HG03469 (cell line): ENCODE measurements around the gene ANGPTL8.

Experiments
- ATAC-seq: cut with Tn5 transposase; IDR thresholded peaks from one replicate; pipeline ENCODE4 v1.9.1; 2021; ENCODE audit warnings: mild to moderate bottlenecking, moderate library complexity, moderate number of reproducible peaks; ENCODE audit not compliant: unreplicated experiment

Gene ANGPTL8, protein sequence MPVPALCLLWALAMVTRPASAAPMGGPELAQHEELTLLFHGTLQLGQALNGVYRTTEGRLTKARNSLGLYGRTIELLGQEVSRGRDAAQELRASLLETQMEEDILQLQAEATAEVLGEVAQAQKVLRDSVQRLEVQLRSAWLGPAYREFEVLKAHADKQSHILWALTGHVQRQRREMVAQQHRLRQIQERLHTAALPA

DNA sequence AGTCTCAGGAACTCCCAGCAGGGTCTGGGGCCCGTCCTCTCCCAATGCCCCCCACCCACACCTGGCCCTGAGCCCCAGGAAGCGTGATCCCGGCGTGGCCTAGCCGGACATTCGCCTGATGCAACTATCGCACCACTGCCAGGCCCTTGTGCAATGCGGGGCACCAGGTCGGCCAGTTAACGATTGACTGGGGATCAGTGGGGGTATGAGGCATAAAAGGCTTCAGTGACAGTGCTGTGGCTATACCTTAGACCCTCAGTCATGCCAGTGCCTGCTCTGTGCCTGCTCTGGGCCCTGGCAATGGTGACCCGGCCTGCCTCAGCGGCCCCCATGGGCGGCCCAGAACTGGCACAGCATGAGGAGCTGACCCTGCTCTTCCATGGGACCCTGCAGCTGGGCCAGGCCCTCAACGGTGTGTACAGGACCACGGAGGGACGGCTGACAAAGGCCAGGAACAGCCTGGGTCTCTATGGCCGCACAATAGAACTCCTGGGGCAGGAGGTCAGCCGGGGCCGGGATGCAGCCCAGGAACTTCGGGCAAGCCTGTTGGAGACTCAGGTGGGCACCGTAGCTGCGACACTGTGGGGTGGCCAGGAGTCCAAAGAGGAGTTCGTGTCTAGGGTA, at the start of gene ANGPTL8:
Gene ANGPTL8, plus strand, starts transcription at position 243 of the 624 bp plus-strand sequence. Its CDS starts 19 bp downstream, at position 262.
- ATAC-seq = no peak

- no peak for ATAC-seq
Measured at GRCh38 chr19:11190501-11190900, 48.9 kb upstream of the ANGPTL8 start.

DNA sequence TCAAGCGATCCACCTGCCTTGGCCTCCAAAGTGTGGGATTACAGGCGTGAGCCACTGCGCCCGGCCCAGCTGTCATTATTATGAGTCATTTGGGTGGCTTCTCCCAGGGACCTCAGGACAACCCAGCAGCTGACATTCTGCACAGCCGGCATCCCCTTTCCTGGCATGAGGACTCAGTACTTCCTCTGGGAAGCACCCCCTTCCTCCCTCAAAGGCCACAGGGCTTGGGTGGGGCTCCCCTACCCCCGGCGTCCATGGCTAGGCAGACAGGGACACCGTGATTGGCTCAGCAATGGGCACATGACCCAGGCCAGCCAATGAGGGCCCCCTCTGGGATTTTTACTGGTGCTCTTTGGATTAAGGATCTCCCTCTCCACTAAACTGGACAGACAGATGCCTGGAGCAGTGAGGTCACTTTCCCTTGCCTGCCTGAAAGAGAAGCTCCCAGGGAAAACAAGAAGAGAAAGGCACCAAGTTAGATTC, 48.1 kb upstream of the ANGPTL8 start:
- ATAC-seq = no peak

DNA sequence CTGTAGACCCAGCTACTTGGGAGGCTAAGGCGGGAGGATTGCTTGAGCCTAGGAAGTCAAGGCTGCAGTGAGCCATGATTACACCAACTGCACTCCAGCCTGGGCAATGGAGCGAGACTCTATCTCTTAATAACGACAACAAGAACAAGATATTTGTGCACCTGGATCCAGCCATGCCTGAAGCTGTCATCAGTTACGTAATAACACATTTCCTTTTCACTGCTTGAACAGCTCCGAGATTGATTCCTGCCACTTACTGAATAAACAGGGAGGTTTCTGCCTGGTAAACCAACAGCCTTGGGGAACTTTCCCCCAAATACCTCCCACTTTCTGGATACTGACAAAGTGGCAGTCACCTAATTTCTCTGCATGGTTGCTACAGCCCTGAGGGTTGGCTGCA, 47.5 kb upstream of the ANGPTL8 start:
- ATAC-seq = no peak

DNA sequence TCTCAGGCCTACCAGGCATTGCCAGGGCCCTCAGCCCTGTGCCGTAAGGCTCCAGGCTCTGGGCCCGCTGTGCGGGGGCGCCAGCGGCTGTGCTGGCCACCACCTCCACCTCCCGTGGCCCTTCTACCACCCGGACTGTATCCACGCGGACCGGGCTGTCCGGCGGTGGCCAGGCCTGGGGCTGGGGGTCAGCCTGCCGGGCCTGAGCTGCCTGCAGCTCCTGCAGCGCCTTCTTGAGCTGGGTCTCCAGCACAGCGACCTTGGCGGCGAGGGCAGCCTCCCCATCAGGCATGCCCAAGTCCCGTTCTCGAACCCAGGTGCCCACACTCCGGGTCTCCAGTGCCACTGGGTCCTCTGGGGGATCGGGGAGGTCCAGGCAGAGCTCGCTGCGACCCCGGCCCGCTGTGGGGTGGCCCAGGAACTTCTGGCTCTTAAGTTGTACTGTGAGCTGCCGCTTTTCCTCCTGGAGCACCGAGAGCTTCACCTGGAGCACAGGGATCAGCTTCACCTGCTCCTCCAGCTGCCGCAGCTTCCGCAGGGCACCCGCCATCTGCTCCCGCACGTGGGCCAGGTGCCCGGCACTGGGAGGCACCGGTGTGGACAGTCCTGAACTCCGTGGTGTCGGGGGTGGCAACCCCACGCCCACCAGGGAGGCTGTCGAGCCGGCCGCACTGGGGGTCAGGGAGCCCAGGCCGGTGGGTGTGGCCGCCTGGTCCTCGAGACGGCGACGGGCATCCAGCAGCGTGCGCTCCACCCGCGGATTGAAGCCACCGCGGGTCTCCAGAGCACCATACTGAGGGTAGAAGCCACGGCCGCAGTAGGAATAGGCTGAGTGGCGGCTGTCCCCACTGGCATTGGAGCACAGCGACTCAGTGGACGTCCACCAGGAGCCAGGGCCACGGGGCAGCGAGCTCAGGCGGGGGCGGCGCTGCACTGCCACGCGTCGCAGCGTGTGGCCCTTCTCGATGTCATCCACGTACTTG, 46.2 kb upstream of the ANGPTL8 start:
- no peak for ATAC-seq

DNA sequence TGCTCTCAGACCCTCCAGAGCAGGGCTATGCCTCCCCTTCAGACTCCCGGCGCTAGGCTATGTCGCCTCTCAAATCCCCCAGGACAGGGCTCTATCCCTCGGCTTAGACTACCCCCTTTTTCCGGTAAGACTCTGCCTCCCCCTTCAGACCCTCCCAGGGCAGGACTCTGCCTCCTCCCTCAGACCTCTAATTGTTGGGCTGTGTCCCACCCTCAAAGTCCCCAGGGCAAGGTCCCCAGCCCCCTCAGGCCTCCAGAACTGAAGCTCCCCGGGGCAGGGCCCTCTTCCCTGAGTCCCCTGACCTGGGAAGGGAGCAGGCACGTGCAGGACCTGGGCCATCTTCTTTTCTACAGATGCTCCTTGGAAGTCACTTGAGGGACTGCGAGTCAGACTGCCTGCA, 45.2 kb upstream of the ANGPTL8 start:
- ATAC-seq = no peak

GRCh38 chr19:11194656-11195558, 44.5 kb upstream of the ANGPTL8 start:
- no peak for ATAC-seq

- no peak for ATAC-seq
Measured at GRCh38 chr19:11195681-11196080, 43.7 kb upstream of the ANGPTL8 start.

DNA sequence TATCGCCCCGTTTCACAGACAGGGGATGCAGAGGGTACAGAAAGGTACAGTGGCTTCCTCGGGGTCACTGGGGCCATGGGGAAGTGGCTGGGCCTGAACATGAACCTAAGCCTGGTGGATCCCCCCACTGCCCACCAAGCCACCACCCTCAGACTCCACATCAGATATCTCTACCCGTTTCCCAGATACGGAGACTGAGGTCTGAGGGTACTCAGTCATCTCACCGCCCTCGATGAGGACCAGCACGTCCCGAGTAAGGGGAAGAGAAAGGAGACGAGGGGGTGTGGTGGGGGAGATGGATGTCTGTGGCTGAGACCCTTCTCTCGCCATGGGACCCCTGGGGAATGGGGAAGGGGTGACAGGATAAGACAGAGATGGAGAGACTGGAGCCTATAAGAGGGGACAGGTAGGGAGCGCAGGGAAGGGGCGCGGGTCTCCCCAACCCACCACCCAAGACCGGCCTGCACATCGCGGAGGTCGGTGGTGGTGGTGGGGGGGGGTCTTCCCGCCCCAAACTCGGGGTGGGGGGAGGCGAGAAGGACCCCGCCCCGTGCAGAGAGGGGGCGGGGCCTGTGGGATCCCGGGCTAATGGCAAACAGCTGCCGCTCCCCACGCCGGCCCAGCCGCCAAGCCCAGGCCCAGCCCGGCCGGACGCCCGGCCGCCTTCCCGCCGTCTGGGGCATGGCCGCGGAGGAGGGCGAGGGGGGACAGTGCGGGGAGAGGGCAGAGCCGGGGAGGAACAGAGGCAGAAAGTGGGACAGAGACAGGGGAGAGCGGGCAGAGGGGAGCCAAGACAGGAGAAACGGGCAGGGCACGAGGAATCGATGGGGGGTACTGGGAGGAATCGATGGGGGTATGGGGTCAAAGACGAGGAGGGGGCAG, 42.8 kb upstream of the ANGPTL8 start:
- no peak for ATAC-seq

- ATAC-seq = no peak
Measured at GRCh38 chr19:11197291-11198174, 41.9 kb upstream of the ANGPTL8 start, which contains the start of gene KANK2. KANK2 (minus strand) TSS chr19:11197545; CDS start chr19:11194511, 3,034 bp downstream.

DNA sequence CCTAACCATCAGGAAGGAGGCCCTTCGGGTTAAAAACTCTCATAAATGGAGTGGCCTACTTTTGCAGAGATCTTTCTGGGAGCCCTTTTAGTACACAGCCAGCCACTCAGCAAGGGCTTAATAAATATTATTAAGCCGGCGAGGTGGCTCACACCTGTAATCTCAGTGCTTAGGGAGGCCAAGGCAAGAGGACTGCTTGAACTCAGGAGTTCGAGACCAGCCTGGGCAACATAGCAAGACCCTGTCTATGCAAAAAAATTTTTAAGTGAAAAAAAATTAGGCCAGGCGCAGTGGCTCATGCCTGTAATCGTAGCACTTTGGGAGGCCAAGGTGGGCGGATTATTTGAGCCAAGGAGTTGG, 41.3 kb upstream of the ANGPTL8 start:
- no peak for ATAC-seq

GRCh38 chr19:11198769-11199424, 40.5 kb upstream of the ANGPTL8 start:
- ATAC-seq = no peak

GRCh38 chr19:11199517-11199916, 39.9 kb upstream of the ANGPTL8 start:
- no peak for ATAC-seq

DNA sequence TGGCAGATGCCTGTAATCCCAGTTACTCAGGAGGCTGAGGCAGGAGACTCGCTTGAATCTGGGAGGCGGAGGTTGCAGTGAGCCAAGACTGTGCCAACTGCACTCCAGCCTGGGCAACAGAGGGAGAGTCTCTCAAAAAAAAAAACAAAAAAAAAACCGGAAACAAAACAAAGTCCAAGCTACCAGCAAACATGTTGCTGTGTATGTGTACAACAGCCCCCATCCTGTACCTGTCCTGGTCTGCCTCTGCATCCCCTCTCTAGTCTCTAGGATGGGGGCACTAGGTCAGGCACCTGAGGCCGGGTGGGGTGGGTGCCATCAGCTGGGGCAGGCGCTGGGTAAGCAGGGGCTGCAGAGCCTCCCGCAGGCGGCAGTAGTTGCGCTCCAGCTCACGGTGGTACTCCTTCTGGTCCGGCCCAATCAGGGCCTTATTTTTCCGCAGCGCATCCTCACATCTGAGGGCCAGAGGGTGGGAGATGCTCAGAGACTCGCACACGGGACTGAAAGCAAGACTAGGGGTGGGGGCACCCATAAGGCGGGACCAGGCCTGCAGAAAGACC, 39.3 kb upstream of the ANGPTL8 start:
- ATAC-seq = no peak

GRCh38 chr19:11200931-11201330, 38.5 kb upstream of the ANGPTL8 start:
- ATAC-seq = no peak

- ATAC-seq = no peak
Measured at GRCh38 chr19:11201791-11202190, 37.6 kb upstream of the ANGPTL8 start.

DNA sequence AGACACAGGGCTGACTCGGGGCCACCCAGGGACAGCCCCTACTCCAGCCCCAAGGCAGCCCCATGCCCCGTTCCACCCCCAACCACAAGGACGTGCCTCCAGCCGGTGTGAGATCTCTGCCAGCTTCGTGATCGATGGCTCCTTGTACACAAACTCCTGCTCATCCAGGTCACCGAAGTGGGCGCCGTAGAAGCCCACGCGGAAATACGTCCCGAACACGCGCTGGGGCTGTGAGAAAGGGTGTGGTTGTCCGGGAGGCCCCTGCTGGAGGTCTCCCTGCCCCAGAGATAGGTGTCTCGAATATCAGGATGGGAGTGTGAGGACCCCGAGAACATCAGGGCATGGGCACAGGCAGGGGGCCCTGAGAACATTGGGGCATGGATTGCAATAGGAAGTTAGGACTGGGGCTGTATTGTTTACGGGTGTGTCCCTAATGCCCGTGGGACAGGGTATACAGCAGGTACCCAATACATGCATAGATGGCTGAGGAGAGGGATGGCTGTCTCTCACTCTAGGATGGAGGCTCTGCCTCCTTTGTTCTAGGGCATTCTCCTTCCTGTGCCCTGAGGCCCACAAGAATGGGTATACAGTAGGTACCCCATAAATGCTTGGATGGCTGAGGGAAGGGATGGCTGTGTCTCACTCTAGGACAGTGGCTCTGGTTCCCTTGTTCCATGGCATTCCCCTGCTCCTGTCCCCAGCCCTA, 36.8 kb upstream of the ANGPTL8 start:
- no peak for ATAC-seq
